Uterus (tissue), 4 donors: Measurements from ENCODE around the gene FILIP1. TPM values are rescaled to one million over a fixed set of nuclear protein-coding genes. Genes with fewer than 3 reads are reported as not detected.
A peak's percentile ranks its signal among the peaks of the same experiment; 100 is the strongest.

Experiments used
- DNase-seq, 2 donors: peaks; one replicate each; pipeline ENCODE4 v3.0.0-alpha.2; 2019 to 2020
- H3K27ac ChIP-seq, 2 donors: fragments of 200-600 bp; sonication (generic); 1 replicate in 1 of 2; 2 replicates in 1 of 2; pipeline ENCODE4 v1.5.1; 2016 to 2018
- H3K27me3 ChIP-seq, 2 donors: fragments of 200-600 bp; sonication (generic); one replicate each; pipeline ENCODE4 v1.5.1; 2018 to 2019; ENCODE audit warnings: control low read depth in 1 of 2
- H3K36me3 ChIP-seq, 2 donors: fragments of 200-600 bp; sonication (generic); one replicate each; pipeline ENCODE4 v1.5.1; 2019; ENCODE audit warnings: control low read depth in 1 of 2
- H3K4me1 ChIP-seq, 2 donors: fragments of 200-600 bp; sonication (generic); one replicate each; pipeline ENCODE4 v1.5.1; 2018 to 2019; ENCODE audit warnings: control low read depth in 1 of 2
- H3K4me3 ChIP-seq, 2 donors: fragments of 200-600 bp; sonication (generic); 1 replicate in 1 of 2; 2 replicates in 1 of 2; pipeline ENCODE4 v1.5.1; 2018 to 2019; ENCODE audit warnings: mild to moderate bottlenecking in 1 of 2
- H3K9me3 ChIP-seq, 2 donors: fragments of 200-600 bp; sonication (generic); one replicate each; pipeline ENCODE4 v1.5.1; 2019; ENCODE audit warnings: control low read depth in 1 of 2
- POLR2A ChIP-seq, 2 donors: fragments of 450-650 bp; IDR thresholded peaks; one replicate each; pipeline ENCODE4 v1.6.1; 2016; ENCODE audit warnings: antibody characterized with exemption in 2 of 2, mild to moderate bottlenecking in 1 of 2, moderate library complexity in 1 of 2
- intact Hi-C: fragments of 100-400 bp; cut with DNase I; formaldehyde crosslinking; loops from one replicate; pipeline ENCODE4 v1.15.1; 2023; ENCODE audit warnings: low total_unique reads
- total RNA-seq, 4 donors: library from RNA; depleted of rRNA in 3 of 4; stranded (reverse); fragments of >200 nt in 3 of 4; gene quantifications; one replicate each; pipeline versions ENCODE4 v1.1.0 to v1.2.4, GENCODE V29; 2014 to 2023
- TF ChIP-seq, protein P1 (sequence below), 4 experiments: fragments of 200-600 bp in 2 of 4; fragments of 450-650 bp in 2 of 4; sonication (generic) in 2 of 4; IDR thresholded peaks; one replicate each; pipeline ENCODE4 v1.5.1; 2016 to 2019; ENCODE audit warnings: antibody characterized with exemption in 4 of 4, mild to moderate bottlenecking in 2 of 4, moderate library complexity in 1 of 4
- donor health status: DM: yes; HTN: yes; CAD: no.

The FILIP1 gene
- total RNA-seq, 4 donors from 2014 or later = 4.7 to 23.1 (median 12.5) TPM

DNA sequence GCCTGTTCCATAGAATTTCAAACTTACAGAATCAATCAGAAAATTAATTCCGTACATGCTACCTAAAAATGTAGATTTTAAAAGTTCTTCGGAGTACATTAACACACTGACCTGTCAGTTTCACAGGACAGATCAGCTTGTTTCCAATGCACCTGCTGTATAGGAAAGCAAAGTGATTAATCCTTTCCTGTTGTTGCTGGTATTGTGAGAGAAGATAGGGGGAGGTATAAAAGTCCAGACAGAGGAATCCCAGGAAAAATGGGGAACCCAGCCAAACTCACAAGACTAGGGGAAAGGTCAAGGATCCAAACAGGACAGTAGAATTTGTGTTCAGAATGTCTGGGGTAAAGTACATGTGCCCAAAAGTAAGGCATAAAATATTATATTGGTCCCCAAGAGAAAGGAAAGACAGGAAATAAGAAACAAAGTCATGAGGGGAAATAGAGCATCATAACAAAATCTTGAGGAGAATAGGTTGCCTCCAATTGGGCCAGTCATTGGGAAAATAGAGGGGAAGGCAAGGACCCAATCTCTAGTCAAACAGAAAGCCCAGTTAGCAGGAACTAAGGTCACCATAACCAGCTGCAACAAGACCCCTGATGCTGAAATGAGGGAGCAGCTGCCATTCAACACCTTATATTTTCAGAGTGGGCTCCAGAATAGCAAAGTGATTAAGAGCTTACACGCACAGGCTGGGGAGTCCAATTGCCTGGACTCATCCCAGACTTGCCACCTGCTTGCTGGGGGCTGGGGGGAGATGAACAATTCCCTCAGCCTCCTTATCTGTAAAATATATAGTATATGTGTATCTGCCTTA is 10.3 kb downstream of the FILIP1 start:
- Histone ChIP-seq H3K4me1 (peaks cover 0 to 9% of the 10 kb centered on the region in 2 donors), H3K27me3 (no peaks in the 10 kb centered on the region), H3K27ac (peak overlapping the region in 1 of 2 donors; percentile 94), H3K36me3 (no peaks in the 10 kb centered on the region), H3K4me3 (no peak overlapping the region), H3K9me3 (no peaks in the 10 kb centered on the region)
- DNase-seq = no peak
- intact Hi-C loops = no loop called here
- TF ChIP-seq POLR2A (IDR thresholded peaks at IDR 0.05) = no peak
- TF ChIP-seq, protein P1, sequence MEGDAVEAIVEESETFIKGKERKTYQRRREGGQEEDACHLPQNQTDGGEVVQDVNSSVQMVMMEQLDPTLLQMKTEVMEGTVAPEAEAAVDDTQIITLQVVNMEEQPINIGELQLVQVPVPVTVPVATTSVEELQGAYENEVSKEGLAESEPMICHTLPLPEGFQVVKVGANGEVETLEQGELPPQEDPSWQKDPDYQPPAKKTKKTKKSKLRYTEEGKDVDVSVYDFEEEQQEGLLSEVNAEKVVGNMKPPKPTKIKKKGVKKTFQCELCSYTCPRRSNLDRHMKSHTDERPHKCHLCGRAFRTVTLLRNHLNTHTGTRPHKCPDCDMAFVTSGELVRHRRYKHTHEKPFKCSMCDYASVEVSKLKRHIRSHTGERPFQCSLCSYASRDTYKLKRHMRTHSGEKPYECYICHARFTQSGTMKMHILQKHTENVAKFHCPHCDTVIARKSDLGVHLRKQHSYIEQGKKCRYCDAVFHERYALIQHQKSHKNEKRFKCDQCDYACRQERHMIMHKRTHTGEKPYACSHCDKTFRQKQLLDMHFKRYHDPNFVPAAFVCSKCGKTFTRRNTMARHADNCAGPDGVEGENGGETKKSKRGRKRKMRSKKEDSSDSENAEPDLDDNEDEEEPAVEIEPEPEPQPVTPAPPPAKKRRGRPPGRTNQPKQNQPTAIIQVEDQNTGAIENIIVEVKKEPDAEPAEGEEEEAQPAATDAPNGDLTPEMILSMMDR (IDR thresholded peaks at IDR 0.05) = no peak

DNA sequence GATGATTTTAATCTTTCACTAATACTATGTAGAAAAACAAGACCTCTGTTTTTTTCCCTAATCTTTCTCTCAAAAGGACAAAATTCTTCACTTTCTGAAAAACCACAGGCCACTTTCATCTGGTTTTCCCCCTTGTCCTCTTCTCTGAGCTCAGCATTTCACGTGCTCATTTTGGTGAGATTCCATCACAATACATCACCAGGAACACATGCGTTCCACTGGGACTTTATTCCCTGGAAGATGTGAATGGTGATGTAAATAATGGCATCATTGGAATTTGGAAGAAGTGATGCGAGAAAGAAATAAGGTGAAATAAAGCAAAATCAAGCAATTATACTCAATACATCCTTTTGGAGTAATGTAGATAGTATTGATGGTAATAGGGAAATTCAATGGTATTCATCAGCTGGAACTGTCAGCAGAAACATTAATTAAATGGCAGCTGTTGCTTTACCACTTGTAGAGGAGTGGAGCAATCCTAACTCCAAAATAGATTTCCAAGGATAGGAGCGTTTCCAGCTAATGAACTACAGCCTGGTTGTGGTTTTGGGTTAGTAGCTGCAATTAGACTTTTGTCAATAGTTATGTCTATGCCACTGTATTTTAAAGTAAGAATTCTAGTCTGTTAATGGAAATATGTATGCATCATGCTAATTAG is 11.5 kb downstream of the FILIP1 start:
- Histone ChIP-seq H3K4me1 (peaks cover 0 to 8% of the 10 kb centered on the region in 2 donors), H3K27me3 (no peaks in the 10 kb centered on the region), H3K36me3 (no peaks in the 10 kb centered on the region), H3K27ac (peak overlapping the region; percentile 77 to 94), H3K9me3 (no peaks in the 10 kb centered on the region), H3K4me3 (no peak overlapping the region)
- intact Hi-C loops = no loop called here
- TF ChIP-seq POLR2A (IDR thresholded peaks at IDR 0.05) = no peak
- TF ChIP-seq, protein P1 (IDR thresholded peaks at IDR 0.05) = no peak
- peak; percentile 24 to 57 for DNase-seq

DNA sequence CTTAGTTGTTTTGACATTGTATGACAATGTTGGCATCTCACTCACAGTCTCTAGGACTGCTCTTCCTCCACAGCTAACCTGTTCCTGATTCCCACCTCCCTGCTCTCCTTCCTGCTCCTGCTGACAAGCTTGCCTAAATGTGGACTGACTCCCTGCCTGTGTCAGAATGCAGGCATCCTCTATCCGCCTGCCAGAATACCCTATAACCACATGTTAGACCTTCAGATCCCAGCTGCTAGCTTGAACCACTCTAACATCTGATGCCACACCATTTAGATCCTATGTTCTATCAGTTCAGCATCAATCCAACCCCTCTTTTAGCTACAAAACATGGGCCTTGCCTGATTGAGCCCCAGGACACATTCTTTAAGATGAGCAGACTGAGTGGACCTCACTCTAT is 12.2 kb downstream of the FILIP1 start:
- intact Hi-C loops = no loop called here

DNA sequence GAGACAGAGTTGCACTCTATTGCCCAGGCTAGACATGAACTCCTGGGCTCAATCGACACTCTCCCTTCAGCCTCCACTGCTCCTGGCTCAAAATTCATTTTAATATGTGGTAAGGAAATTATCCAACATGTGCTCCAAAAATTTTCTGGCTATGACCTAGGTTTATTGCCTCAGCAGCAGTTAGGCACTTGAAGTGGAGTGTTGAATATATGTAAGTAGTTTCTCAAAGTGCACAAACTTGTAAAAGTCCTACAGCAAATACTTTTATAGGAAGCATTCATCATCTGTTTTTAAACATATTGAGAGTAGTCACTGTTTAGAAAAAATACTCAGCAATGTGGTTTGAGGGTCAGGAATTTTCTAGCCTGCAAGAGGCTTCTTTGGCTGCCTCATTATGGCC is 13.2 kb downstream of the FILIP1 start:
- H3K27ac ChIP-seq = peak overlapping the region; percentile 77 to 94
- no peaks in the 10 kb centered on the region for H3K9me3 ChIP-seq
- H3K36me3 ChIP-seq = no peaks in the 10 kb centered on the region
- H3K4me3 ChIP-seq = no peak overlapping the region
- no peak for DNase-seq
- intact Hi-C loops = no loop called here
- TF ChIP-seq POLR2A (IDR thresholded peaks at IDR 0.05) = no peak
- TF ChIP-seq, protein P1 (IDR thresholded peaks at IDR 0.05) = no peak
- peaks cover 0 to 6% of the 10 kb centered on the region in 2 donors for H3K4me1 ChIP-seq
- H3K27me3 ChIP-seq = no peaks in the 10 kb centered on the region

More for the DNA sequence above, 12.2 kb downstream of the FILIP1 start:
- H3K27me3 ChIP-seq = no peaks in the 10 kb centered on the region
- TF ChIP-seq, protein P1 (IDR thresholded peaks at IDR 0.05) = no peak
- no peak for TF ChIP-seq POLR2A (IDR thresholded peaks at IDR 0.05)
- H3K9me3 ChIP-seq = no peaks in the 10 kb centered on the region
- no peak overlapping the region for H3K4me3 ChIP-seq
- no peak for DNase-seq
- H3K27ac ChIP-seq = peak overlapping the region; percentile 77 to 94
- peaks cover 0 to 6% of the 10 kb centered on the region in 2 donors for H3K4me1 ChIP-seq
- no peaks in the 10 kb centered on the region for H3K36me3 ChIP-seq

DNA sequence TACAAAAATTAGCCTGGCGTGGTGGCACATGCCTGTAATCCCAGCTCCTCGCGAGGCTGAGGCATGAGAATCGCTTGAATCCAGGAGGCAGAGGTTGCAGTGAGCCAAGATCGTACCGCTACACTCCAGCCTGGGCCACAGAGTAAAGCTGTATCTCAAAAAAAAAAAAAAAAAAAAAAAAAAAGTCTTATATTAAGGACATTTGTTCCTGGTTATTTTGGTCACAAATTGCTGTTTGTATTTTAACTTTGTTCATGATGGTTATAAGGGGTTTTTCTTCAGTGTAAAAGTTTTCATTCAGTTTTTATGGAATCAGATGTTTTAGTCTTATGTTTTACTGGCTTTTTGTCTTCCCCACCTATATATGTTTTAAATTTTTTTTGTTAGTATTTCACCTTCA is 13.9 kb downstream of the FILIP1 start:
- intact Hi-C loops = no loop called here
- H3K9me3 ChIP-seq = no peaks in the 10 kb centered on the region
- DNase-seq = no peak
- H3K27ac ChIP-seq = peak overlapping the region in 1 of 2 donors; percentile 94
- H3K4me3 ChIP-seq = no peak overlapping the region
- H3K4me1 ChIP-seq = peaks cover 0 to 6% of the 10 kb centered on the region in 2 donors
- no peaks in the 10 kb centered on the region for H3K36me3 ChIP-seq
- TF ChIP-seq, protein P1 (IDR thresholded peaks at IDR 0.05) = no peak
- no peak for TF ChIP-seq POLR2A (IDR thresholded peaks at IDR 0.05)
- H3K27me3 ChIP-seq = no peaks in the 10 kb centered on the region
